HL-60/S4 treated with phorbol 12-myristate 13-acetate at 8.2 ng/mL for 4 days and 3 days (cell line): ENCODE results near the gene EPS8L2.

Experiments used
- in situ Hi-C: fragments of 300-500 bp; cut with MboI; formaldehyde crosslinking; loops from 2 replicates; pipeline ENCODE4 v1.15.0; 2022; ENCODE audit warnings: low sequenced_read_pairs

The EPS8L2 gene

DNA sequence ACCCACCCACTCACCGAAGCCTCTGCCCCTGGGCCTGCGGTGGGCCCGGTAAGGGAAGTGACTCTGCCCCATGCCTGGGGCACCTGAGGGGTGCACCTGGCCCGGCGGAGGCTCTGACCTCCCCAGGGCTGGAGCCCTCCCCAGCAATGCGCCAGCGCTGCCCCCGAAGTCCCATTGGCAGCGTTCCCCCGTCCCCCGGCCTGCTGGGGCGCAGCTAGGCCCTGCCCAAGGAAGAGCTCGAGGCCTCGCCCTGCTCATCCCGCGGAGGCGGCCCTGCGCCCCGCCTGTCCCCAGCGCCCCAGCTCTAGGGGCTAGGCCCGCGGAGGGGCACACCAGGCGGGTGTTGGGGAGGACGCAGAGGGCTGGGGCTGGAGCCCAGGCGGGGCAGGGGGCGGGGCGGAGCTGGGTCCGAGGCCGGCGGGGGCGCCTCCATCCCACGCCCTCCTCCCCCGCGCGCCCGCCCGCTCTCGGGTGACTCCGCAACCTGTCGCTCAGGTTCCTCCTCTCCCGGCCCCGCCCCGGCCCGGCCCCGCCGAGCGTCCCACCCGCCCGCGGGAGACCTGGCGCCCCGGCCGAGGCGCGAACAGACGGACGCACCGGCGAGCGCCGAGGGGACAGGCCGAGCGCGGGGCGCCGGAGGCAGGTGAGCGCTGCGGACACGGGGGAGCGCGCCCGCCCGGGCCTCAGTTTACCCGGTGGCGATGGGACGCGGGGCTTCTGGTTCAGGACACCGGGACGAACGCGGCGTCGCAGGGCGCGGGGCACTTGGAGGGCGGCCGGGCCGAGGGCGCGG is at the start of gene EPS8L2:
Gene EPS8L2 (plus strand): TSS at position 586 of the 793 bp plus-strand sequence. CDS start 3,177 bp downstream, outside the sequence.
- in situ Hi-C loops: no loop called here

DNA sequence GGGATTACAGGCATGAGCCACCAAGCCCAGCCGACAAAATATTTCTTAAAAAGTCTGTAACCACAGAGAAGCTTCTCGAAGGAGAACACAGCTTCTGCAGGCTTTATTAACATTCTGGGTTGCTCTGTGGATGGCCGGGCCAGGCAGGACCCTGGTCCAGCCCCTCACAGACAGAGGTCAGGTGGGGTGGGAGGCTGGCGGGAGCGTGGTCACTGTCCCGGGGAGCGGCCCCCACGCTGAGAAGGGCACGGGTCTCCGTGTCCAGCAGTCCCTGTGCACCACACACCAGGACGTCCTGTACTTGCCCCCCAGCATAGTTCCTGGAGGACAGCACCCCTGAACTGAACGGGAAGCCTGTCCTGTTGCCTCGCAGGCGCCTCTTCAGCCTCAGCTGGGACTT is 49.6 kb upstream of the EPS8L2 start:
- in situ Hi-C loops: no loop called here

DNA sequence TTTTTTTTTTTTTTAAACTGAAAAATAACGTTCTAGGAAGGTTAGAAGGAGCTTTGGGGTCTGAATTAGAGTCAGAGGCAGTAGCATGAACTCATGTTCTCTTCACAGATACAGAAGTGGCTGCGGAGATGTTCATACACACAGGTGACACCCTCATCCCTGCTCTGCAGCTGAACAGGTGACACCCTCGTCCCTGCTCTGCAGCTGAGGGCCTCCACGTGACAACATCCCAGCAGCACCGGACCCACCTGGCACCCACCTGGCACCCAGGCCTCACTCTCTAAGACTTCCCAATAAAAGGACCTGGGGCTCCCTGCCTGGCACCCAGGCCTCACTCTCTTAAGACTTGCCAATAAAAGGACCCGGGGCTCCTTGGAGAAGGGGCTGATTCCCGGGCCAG is 49.2 kb upstream of the EPS8L2 start:
- in situ Hi-C loops: no loop called here

DNA sequence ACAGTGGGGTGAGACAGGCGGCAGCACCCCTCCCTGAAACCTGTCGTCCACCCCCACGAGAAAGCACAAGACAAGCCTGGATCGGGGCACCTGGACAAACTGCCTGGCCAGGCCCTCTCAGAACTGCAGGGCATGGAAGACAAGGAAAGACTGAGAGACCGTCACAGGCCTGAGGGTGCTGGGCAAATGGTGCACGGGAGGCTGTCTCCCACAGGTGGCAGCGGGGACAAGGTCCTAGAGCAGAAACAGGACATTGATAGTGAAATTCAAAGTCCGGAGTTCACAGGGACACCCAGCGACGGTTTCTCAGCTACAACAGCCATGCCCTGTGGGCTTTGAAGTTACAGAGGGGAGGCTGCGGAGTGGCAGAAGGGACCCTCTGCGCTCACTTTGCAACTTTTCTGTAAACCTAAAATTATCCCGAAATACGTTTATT is 48.3 kb upstream of the EPS8L2 start:
- in situ Hi-C loops: no loop called here

DNA sequence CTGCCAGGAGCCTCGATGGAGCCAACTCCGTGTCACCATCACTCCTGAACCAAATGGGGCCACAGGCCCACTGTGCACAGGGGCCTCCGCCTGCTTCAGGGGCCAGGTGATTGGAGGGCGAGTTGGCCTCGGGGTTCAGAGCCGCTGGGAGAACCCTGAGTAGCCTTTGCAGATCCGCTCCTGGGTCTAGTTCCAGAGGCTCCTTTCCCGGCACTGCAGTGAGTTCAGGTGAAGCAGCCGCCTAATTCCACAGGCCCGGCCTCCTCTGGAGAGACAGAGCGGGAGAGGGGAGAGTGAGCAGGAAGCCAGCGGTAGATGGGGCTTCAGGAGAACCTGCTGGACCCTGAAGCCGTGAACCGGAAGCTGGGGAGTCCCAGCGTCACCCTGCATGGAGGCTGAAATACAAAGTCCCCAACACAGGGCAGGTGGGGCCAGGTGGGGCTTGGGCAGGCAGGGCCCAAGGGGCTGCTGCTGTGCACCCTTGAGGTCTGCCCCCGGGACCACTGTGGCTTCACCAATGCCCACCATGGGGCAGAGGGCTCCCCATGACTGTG is 46.4 kb upstream of the EPS8L2 start:
- in situ Hi-C loops: no loop called here

DNA sequence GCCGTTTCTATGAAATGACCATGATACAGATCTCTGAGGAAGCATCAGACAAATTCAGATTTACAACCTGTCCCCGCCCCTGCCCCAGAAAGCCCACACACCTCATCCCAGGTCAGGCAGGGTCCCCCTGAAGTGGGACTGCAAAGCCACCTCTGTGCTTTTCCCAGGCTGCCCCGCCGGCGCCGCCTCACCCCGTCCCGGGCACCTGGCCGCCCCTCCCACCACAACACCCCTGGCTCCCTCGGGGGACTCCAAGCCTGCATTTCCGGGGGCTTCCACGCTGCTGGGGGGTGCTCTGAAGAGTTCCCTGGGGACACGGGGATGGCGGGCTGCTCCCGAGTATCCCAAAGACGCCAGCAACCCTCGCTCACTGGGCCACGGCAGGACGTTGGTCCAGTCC is 45.8 kb upstream of the EPS8L2 start:
- in situ Hi-C loops: no loop called here

DNA sequence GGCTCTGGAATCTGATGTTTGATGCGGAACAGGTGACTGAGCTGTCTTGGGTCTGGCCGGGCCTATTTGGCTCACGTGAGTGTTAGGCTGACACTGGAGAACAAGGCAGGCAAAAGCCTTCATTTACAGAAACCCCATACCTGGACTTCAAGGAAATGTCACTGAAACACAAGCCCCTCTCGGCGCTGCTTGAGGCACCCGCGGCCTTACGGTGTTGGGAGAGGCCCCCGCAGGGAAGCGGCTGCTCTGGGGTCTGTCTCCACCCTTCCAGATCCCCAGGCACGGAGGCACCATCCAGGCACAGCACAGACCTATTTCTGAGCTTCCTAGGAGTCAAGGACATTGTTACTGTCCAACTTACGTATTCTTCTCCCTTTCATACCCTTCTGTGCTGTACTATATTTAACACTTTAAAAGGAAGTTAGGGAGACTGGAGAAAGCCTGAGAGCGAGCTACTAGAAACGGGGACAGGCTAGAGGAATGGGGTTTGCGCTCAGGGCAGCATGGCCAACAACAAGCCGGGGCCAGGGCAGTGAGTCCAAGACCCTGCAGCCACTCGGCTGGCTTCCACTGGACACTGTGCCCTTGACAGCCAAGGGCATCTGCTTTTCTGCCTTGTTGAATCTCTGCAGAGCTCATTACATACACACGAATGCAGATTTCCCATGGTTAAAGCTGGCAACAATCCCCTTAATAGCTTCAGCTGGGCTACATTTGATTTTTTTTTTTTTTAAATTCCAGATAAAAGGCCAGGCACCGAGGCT is 45.2 kb upstream of the EPS8L2 start:
- in situ Hi-C loops: no loop called here

DNA sequence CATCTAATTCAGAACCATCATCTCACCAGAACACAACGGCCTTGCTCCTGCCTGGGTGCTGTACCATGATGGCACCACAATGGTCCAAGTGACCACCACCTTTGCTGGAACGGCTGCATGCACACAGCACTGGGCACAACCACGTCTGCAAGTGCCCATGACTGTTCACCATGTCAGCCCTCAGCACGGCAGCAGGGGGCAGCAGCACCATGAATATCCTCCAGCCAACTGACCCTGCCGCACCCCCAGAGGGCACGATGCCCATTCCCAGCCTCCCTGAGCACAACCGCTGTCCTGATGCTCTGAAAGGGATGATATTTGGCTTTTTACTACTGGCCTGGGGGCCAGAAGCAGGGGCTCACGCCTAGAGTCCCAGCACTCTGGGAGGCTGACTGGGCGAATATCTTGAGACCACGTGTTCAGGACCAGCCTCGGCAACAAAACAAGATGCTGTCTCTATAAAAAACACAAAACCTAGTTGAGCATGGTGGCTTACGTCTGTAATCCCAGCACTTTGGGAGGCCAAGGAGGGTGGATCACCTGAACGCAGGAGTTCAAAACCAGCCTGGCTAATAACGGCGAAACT is 43.2 kb upstream of the EPS8L2 start:
- in situ Hi-C loops: no loop called here

DNA sequence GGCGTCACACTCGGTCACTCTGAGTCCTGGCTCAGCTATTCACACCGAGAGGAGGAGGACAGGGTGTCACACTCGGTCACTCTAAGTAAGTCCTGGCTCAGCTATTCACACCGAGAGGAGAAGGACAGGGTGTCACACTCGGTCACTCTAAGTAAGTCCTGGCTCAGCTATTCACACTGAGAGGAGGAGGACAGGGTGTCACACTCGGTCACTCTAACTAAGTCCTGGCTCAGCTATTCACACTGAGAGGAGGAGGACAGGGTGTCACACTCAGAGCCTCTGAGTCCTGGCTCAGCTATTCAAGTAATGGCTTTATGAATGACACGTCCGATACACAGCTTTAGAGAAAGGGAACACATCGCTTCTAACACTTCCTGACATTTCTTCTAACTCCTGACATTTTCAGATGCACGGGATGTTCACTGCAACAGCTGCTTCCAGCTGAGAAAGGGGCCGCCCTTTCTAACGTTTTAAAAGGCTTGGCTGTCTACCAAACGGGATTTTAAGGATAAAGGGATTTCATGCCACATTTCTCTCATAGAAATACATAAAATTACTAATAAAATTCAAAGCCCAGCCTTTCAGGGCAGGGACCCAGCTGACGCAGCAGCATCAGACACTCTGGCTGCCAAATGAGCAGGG is 40.8 kb upstream of the EPS8L2 start:
- in situ Hi-C loops: no loop called here

DNA sequence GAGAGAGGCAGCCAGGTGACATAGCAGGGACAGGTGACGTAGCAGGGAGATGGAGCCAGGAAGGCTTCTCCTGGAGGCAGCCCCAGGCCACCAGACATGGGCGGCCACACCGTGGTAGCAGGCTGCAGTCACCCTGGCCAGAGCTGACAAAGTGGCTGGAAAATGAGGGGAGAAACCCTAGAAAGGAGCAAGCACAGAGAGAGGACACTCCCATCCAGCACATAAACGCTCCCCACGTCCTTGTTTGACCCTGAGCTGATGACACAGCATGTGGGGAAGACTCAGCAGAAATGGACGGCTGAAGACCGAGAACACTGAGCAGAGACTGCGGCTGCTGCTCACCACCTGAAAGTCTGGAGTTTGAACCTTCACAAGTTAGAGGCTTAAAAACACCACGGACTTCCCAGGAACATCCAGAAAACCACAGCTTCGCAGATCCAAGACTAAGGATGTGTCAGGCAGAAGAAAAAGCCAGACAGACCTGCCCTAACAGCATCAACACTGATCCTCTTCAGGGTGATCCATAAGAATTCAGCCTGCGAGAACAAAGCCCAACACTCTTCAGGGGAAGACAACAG is 40.2 kb upstream of the EPS8L2 start:
- in situ Hi-C loops: no loop called here

DNA sequence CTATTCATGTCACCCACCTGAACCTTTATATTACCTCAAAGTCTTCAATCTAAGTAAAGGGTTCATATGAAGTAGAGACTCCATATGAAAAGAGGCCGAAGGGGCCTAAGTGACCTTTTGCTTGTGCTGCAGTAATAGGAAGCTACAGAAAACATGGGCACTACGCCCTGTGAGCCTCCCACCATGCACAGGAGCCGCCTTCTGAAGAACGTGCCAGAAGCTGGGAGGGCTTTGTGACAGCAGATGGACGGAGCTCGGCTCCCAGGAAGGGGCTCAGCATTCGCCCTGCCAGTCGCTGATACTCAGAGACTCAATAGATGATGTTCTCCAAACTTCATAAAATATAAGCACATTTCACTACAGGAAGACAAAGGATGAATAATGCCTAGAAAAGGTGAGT is 32.2 kb upstream of the EPS8L2 start:
- in situ Hi-C loops: no loop called here

DNA sequence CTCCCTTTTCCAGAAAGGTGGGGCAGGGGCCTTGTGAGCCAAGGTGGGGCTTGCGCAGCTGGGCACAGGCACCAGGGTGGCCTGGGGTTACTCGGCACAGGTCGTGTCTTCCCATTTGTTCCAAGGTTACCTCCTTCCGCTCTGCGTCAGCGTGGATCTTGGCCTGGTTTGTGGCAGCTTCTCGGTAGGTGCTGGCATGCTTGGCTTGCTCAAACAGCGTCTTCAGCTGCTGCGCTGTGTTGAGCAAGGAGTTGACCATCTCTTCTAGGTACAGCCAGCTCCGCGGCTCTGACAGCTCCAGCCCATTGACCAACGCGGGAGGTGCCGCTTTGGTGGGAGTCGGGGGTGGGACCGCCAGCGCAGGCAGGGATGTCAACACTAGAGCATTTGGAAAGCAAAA is 31.6 kb upstream of the EPS8L2 start:
- in situ Hi-C loops: no loop called here

DNA sequence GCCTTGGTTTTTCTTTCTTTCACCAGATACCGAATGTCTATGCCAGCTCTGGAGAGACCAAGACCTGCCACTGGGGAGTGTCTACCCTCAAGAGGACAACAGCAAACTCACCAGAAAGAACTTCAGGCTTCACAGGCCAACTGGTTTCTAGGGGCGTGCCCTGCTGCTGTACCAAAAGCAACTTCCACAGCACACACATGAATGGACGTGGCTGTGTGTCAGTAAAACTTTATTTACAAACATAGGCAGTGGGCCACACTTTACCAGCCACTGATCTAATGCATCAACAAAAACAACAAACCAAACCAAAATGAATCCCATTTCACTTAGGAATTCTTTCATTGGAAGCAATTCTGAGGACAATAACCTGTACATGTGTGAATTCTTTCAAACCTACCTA is 27.7 kb upstream of the EPS8L2 start:
- in situ Hi-C loops: no loop called here

DNA sequence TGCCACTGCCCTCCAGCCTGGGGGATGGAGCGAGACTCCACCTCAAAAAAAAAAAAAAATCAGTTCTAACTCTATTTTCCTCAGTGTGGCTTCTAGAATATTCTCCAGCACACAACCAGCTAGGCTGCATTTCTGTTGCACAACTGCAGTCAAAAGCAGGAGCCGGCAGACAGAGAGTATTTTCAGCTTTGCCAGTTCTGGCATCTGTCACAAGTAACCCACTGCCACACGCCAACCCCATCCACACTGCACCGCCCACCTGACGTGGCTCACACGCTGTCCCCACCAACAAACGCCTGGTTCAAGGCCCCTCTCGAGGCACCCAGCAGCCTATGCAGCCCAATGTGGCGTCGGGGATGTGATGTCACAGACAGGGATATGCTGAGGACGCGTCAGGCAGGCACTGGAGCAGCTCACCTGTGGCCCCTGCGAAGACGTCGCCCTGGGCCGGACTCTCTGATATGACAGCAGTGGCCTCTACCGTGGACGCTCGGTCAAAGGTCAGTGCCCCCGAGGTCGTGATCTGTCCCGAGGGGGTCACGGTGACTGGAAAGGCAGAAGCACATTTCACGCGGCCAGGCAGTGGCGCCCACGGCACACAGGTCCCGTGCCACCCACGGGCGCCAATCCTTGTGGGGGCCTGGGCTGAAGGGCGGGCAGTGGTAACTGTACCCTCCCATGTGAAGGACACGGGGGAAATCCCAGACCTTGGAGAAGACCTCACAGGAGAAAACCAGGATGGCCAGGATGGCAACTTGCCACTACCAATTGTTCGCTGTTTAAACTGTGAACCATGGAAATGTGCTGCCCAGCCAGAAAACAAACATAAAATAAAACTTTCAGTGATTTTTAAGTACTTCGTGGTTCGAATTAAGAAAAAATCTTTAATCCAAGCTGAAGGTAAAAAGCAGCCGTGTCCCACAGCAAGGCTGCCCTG is 26.5 kb upstream of the EPS8L2 start:
- in situ Hi-C loops: no loop called here

DNA sequence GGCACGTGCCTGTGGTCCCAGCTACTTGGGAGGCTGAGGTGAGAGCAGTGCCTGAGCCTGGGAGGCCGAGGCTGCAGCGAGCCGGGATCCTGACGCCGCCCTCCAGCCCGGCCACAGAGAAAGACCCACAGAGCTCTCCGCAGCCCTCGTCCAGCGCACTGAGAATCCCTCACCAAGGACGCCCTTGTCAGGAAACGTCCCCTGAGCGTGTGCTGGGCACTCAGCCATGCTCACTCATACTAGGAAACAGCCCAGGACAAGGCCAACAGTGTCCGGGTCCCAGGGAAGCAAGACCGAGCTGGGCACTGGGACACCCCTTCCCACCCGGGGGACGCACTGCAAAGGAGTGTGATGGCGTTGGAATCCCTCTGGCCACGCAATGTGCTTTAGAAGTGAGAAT is 25.6 kb upstream of the EPS8L2 start:
- in situ Hi-C loops: no loop called here

DNA sequence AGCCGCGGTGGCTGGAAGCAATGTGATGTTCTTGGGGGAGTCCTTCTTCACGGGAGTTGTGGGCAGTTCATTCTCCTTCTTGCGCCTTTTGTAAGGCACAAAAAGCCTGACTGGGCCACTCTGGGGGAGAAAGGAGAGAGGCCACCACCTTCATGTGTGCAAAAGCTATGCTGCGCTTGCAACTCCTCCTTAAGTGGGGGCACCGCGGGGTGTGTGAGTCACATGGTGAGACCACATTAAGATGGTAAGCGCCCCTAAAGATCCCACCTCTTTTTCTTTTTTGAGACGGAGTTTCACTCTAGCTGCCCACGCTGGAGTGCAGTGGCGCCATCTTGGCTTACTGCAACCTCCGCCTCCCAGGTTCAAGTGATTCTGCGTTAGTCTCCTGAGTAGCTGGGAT is 25.1 kb upstream of the EPS8L2 start:
- in situ Hi-C loops: no loop called here

DNA sequence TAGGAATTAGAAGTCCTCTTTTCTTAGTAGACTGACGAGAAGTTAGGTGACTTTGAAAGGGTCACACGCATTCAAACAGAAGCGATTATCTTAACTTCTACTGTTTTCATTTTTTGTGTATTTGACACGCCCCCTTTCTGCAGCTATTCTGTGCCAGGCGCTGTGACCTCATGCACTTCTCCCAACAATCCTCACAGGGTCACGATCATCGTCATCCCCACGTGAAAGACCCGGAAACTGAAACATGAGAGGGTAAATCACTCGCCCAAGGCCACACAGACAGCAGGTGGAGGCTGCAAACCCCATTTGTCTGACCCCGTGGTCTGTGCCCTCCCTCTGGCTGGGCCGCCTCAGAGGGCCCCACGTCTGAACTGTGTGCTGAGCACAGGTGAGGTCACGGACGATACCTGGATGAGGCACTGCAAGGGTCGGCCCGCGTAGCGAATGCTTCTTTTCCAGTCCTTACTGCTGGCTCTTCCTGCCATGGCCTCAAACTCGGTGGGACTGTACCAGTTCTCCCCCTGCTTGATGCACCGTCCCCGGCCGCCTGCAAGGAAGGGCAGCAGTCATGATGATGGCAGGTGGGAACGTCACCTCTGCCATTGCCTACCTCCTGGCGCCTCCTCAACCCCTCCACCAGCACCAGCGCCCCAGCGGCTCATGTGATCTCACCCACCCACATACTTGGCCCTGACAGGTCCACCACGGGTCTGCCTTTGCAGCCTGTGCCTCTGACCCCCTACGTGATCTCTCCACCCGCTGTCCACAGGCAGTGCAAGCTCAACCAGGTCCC is 19.4 kb upstream of the EPS8L2 start:
- in situ Hi-C loops: no loop called here

DNA sequence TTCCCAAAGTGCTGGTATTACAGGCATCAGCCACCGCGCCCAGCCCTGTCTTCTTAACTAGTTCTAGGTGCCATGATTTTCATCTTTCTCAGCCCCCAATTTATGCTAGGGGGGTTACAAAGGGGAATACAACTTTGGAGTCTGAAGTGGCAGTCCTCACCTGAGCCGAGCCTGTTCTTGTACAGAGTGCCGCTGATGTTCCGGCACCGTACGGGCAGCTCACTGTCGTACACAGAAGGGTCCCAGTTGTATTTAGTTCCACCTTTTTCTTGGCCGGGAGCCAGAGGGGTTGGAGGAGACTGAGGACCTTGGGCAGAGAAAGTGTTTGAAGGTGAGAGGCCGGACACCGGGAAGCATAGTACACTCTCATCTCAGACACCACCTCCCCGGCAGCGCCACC is 18.3 kb upstream of the EPS8L2 start:
- in situ Hi-C loops: no loop called here

DNA sequence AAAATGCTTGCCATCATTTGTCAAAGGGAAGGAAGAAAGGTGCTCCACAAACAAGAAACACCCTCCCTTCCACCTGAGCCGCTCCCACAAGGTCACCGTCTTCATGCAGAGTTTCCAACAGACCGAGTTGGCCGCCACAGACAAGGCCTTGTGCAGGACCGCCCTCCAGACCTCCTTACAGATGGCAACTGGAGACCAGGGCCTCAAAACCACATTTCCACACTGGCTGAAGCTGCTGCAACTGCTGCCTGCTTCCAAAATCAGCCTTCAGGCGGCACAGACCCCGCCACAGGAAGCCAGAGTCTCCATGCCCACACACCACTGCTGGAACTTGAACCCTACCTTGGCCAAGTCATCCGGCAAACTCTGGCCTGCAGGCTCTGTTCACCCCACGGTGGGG is 17.4 kb upstream of the EPS8L2 start:
- in situ Hi-C loops: no loop called here
